HG03039 (cell line): ENCODE data around the gene TRPM2.
"Not testable (repeated sequence)": the region's sequence is repeated elsewhere in the genome, so short reads cannot be mapped to it uniquely, and the experiment has no call there.

ENCODE experiments used
- ATAC-seq: cut with Tn5 transposase; IDR thresholded peaks from one replicate; pipeline ENCODE4 v1.9.1; 2021; ENCODE audit warnings: mild to moderate bottlenecking, moderate library complexity; ENCODE audit not compliant: unreplicated experiment

The TRPM2 gene

DNA sequence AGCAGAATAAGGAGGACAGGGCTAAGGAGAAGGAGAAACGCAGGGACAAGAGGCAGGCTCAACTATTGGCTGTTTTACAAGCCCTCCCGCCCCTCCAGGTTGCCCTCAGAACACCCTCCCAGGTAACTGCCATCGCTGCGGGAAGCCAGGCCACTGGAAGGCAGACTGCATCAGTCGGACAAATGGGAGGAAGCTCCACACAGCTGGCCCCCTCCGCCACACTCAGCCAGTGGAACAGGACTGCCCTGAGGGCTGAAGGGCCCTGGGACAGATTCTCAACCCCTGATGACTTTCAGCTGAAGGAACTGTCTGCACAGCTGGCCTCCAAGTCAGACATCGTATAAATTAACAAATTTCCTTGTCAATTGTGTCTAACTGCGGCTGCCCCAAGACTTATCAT lies 123.7 kb downstream of the TRPM2 start:
- no peak for ATAC-seq

DNA sequence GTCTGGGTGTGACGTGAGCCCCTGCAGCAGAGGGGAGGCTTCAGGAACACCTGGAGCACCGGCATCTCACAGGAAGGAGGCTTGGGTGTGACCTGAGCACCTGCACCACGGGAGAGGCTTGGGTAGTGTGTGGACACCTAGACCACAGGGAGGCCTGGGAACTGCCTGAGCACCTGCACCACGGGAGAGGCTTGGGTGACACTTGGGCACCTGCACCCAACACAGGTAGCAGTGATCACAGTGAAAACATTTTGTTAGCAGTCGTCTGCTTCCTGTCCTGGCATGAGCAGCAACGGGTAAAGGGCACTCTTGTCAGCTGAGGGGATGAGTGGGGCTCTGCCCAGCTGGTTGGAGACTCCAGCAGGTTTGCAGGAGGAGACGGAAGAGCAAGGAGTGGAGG lies 124.3 kb downstream of the TRPM2 start:
- ATAC-seq = no peak

DNA sequence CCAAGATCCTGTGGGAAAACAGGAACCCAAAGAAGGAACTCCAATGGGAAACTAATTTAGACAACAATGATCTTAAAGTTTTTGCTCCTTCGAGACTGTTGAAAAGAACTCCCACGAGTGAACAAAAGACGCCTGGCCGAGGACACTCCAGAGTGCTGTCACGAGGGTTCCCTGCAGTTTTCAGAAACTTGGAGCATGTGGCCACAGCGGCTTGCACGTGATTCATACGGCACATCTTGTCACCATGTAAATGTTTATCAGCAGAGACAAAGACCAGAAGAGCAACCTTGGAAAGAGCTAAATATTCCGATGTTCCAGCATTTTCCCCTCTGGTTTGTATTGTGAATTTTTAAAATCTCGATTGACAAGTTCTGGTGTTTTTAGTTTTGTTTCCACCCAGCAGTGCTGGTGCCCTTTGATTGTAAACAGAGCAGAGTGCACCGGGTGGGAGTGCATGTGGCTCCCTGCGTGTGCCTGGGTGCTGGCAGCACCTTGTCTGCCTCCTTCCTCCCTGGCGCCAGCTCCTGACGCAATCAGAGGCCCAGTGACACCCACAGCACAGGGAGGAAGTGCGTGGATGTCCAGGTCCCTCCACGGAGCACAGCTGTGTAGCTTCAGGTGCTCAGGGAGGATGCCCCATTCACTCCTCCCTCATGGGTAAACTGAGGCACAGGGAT lies 124.8 kb downstream of the TRPM2 start:
- ATAC-seq = no peak

DNA sequence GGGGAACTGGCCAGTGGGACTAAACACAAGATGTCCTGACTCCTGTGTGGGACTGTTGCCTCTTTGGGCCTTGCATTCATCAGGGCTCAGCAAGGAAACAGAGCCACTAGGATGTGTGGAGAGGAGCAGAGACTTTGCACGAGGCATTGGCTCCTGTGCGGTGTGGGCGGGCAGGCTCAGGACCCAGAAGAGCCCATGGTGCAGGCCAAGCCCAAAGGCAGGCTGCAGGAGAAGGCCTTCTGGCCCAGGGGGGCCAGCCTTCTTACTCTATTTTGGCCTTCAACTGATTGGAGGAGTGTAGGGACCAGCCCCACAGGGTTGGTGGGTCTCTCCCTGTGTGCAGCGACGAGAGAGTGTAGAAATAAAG lies 125.4 kb downstream of the TRPM2 start:
- no peak for ATAC-seq

DNA sequence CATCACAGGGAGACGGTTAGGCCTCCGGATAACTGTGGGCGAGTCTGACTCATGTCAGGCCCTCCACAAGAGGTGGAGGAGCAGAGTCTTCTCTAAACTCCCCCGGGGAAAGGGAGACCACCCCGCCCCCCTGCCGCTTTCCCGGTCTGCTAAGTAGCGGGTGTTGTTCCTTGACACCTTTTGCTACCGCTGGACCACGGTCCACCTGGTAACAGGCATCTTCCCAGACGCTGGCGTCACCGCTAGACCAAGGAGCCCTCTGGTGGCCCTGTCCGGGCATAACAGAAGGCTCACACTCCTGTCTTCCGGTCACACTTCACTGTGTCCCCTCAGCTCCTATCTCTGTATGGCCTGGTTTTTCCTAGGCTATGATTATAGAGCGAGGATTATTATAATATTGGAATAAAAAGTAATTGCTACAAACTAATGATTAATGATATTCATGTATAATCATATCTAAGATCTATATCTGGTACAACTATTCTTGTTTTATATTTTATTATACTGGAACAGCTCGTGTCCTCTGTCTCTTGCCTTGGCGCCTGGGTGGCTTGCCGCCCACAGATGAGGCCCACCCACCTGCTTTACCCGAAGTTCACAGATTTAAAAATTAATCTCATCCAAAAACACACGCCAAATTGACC lies 126.3 kb downstream of the TRPM2 start:
- not testable (repeated sequence) for ATAC-seq

DNA sequence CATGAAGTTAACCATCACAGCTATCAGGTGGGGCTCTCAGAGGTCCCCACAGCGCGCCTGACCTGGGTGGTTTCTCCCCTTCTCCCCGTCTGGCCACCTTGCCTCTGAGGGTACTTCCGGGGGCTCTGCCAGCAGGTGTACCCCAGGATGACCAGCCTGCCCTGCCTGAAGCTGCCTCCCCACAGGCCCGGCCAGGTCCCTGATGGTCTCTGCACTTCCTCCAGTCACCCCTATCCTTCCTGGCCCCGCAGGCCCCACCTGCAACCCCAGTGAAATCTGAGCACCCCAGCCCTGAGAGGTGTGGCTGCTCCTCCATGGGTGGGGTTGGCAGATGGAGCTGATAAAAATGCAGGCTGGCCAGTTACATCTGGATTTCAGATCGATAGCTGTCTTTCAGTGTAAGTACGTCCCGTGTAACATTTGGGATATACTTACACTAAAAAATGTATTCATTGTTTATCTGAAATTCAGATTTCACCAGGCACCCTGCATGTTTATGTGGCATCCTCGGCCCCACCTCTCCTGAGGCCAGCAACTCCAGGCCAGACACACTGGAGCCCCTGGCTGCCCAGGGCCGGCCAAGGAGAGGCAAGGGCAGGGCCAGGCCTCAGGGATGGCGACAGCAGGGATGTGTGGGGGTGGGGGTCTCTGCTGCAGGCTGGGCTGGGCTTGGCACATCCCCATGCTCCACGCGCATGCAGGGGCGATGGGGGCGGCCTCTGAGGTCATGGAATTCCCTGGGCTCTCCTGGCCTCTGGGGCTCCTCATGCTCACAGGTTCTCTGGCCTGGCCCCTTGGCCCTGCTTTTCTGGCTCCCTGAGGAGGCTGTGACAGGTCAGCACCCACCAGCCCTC lies 127.0 kb downstream of the TRPM2 start:
- no peak for ATAC-seq

DNA sequence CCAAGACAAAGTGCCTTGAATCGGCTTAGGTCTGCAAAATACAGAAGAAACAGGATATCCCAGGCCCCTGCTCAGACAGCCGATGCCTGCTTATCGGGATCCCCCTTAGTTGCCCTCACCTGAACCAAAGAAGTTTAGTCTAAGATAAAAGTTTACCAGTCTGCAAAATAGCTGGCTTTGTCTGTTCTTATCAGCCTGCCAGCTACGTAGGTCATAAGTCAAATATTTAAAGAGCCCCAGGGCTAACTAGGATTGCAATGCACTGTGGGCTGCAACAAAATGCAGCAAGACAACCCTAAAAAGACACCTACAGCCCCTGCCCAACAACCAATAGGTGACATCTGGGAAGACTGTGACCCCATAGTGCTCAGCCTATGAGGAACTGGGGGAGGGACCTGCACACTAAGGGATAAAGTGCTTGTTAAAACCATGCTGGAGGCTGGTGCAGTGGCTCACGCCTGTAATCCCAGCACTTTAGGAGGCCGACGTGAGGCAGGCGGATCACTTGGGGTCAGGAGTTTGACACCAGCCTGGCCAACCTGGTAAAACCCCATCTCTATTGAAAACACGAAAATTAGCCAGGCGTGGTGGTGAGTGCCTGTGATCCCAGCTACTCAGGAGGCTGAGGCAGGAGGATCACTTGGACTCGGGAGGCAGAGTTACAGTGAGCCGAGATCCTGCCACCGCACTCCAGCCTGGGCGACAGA lies 129.3 kb downstream of the TRPM2 start:
- no peak for ATAC-seq

DNA sequence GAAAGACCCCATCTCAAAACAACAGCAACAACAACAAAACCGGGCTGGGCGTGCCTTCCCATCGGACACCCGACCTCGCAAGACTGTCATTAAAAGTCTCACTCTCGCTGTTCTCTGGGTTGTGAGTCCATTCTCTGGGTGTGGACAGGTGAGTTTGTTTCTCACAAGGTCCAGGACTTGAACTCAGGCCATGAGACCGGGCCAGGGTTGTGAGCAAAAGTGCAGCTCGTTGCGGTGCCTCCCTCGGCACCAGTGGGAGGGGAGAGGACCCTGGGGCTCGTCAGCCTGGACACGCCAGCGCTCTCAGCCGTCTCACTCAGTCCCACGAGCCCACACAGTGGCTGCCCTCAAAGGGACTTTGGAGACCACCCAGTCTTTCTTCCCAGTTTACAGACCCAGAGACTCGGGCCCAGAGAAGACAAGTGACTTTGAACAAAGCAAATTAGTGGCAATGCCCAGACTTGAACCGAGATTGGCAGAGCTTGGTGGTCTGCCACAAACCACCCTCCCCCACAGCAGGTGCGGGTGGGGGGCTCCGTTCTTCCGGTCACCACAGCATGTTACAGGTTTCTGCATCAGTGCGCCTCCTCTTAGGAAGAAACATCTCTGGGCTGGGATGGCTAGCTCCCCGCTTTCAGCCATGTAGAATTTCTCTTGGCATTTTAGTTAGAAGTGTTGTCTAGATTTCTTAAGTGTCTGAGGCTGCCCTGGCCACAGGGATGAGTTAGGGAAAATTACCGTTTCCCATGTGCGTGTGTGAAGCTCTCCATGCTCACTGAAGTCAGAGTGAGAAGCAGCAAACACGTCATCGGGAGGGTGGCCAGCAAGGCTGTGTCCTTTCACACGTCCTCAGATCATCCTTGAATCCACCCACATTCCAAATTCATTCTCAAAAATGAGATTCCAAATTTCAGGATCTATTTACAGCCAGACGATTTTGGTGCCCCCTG lies 130.1 kb downstream of the TRPM2 start:
- ATAC-seq = no peak

DNA sequence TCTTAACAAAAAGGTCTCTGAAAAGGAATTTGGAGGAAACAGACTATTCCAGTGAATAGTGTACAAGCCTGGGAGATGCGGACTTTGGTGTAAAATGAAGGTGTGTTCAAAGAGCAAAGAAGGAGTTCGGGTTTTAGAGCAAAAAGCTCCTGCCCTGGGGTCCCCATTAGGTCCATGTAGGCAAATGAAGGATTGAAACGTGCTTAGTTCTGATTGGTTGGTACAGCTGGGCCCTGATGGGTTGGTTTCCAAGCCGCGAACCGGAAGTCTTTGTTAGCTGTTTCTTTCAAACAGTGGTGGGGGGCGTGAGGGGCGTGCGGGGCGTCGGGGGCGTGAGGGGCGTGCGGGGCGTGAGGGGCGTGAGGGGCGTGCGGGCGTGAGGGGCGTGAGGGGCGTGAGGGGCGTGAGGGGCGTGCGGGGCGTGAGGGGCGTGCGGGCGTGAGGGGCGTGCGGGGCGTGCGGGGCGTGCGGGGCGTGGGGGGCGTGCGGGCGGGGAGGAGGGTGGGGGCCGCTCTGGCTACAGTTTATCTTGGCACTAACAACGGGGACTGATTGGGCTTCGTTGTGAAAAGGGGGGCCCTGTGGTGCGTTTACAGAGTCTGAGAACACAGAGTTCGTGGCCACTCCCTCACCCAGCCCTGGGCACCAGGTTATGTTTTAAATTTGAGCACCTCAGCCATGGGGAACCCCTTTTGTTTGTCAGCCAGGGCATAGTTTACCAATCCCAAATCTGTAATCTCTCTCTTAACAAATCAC lies 131.3 kb downstream of the TRPM2 start:
- ATAC-seq = no peak

DNA sequence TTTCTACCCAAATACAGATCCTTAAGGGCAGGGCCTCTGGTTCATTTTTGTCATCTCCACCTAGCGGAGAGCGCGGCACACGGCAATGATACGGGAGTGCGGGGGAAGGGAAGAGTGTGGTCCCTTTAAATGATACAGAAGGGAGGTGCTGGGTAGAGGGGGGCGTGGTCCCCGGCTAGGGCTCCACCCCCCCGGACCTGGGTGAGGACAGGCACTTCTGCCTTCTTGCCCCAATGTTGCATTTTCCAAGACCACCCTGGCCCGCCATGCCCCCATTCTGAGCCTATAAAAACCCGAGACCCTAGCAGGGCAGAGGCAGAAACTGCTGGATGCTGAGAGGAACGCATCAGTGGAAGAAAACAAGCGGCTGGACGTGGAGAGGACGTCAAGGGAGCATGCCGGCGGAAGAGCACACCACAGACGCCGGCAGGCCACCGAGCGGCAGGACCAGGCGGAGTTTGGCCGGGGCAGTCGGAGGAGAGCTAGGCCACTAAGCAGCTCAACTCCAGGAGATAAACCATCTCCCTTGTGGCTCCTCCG lies 131.9 kb downstream of the TRPM2 start:
- ATAC-seq = no peak

DNA sequence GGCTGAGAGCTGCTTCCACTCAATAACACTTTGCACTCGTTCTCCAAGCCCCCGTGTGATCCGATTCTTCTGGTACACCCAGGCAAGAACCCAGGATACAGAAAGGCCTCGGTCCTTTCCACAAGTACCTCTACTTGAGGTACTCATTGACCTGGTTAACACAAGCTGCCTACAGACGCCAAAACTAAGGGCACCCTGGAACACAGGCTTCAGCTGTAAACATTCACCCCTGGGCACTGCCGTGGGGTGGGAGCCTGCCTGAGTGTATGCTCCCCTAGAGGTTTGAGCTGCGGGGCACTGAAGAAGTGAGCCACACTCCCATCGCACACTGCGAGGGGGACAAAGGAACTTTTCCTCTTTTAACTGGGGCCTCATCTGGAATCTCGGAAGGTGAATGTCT lies 132.4 kb downstream of the TRPM2 start:
- no peak for ATAC-seq

DNA sequence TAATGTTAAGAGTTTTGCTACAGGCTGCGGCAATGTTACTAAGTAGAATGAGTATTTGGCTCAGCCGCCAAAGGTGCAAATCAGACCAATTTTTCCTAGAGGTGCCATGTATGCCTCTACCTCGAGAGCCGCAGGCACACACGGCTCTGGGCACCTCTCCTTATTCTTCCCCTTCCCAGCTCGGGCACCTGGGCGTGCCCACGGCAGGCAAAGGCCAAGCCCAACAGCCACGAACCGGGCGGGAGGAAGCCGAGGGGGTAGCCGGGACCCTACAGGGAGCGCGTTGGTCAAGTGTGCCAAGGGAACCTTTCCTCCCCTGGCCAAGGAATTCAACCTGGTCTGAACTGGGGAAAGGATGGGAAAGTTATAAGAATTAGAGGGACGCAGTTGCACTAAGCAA lies 132.9 kb downstream of the TRPM2 start:
- ATAC-seq = no peak

DNA sequence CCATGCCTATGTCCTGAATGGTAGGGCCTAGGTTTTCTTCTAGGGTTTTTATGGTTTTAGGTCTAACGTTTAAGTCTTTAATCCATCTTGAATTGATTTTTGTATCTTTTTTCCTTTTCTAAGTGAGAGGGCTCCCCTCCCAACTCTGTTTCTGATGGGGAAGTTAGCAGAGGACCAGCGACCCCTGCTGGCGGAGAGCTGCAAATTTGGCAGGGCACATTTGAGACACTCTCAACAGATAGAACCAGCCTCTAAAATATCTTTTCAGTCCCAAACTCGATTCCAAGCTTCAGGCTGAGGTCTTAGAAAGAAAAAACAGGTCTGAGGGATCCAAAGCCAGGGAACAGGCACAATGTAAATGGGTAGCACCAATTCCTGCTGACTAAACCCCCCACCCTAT lies 134.4 kb downstream of the TRPM2 start:
- ATAC-seq = no peak

DNA sequence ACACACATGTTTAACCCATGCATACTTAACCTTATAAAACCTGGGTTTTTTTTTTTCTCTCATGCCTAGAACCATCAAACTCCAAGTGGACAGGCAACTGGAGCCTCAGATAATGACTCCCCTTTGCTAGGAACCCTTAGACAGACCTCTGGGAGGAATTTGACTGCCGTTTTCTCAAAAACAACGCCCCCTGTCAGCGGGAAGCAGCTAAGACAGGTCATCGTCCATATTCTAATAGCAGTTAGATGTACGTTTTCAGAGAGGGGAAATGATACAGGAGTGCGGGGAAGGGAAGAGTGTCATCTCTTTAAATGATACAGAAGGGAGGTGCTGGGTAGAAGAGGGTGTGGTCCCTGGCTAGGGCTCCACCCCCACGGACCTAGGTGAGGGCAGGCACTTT lies 136.5 kb downstream of the TRPM2 start:
- ATAC-seq = no peak

DNA sequence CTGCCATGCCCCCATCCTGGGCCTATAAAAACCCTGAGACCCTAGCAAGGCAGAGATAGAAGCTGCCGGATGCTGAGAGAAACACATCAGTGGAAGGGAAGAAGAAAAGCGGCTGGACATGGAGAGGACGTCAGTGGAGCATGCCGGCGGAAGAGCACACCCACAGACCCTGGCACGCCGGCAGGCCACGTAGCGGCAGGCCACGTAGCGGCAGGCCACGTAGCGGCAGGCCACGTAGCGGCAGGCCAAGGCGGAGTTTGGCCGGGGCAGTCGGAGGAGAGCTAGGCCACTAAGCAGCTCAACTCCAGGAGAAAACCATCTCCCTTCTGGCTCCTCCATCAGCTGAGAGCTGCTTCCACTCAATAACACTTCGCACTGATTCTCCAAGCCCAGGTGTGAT lies 137.0 kb downstream of the TRPM2 start:
- no peak for ATAC-seq

DNA sequence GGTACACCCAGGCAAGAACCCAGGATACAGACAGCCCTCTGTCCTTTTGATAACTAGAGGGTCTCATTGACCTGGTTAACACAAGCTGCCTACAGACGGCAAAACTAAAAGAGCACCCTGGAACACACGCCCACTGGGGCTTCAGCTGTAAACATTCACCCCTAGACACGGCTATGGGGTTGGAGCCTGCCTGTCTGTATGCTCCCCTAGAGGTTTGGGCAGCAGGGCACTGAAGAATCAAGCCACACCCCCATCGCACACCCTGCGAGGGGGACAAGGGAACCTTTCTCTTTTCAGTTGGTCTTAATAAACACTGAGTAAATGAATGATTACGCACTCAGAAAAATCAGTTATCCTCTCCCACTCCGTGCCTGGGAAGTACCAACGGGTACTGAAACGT lies 137.4 kb downstream of the TRPM2 start:
- no peak for ATAC-seq
